H9 (cell line): ENCODE results near the gene CPXM1. TPM values are rescaled to one million over a fixed set of nuclear protein-coding genes. Genes with fewer than 3 reads are reported as not detected.

ENCODE experiments used
- DNase-seq: peaks from one replicate; pipeline ENCODE4 v3.0.0-alpha.2; 2017
- H2AFZ ChIP-seq: one replicate; pipeline ENCODE4 v1.6.1; 2013; ENCODE audit warnings: mild to moderate bottlenecking, low read length, control low read depth, moderate library complexity
- H2AK5ac ChIP-seq: 2 replicates; pipeline ENCODE4 v1.6.1; 2013; ENCODE audit warnings: low read length, control low read depth, mixed read lengths; ENCODE audit not compliant: insufficient read length
- H2BK120ac ChIP-seq: one replicate; pipeline ENCODE4 v1.6.1; 2013; ENCODE audit warnings: low read depth, mild to moderate bottlenecking, low read length, control low read depth, inconsistent platforms; ENCODE audit not compliant: poor library complexity, severe bottlenecking
- H2BK12ac ChIP-seq: 2 replicates; pipeline ENCODE4 v1.6.1; 2013; ENCODE audit warnings: low read length, control low read depth, mixed read lengths, low read depth; ENCODE audit not compliant: insufficient read length
- H2BK15ac ChIP-seq: 2 replicates; pipeline ENCODE4 v1.6.1; 2013; ENCODE audit warnings: low read depth, low read length, control low read depth
- H2BK20ac ChIP-seq: one replicate; pipeline ENCODE4 v1.6.1; 2013; ENCODE audit warnings: low read depth, mild to moderate bottlenecking, low read length, control low read depth, inconsistent platforms; ENCODE audit not compliant: poor library complexity, severe bottlenecking
- H2BK5ac ChIP-seq: 2 replicates; pipeline ENCODE4 v1.6.1; 2013; ENCODE audit warnings: low read length, control low read depth, mixed read lengths; ENCODE audit not compliant: insufficient read length
- H3K14ac ChIP-seq: 2 replicates; pipeline ENCODE4 v1.6.1; 2013; ENCODE audit warnings: low read length, control low read depth; ENCODE audit not compliant: insufficient read depth
- H3K18ac ChIP-seq: 2 replicates; pipeline ENCODE4 v1.6.1; 2013; ENCODE audit warnings: low read depth, mild to moderate bottlenecking, mixed read lengths, low read length, control low read depth; ENCODE audit not compliant: insufficient read length
- H3K23ac ChIP-seq: 2 replicates; pipeline ENCODE4 v1.6.1; 2013; ENCODE audit warnings: low read length, control low read depth, mixed read lengths, low read depth; ENCODE audit not compliant: insufficient read length
- H3K23me2 ChIP-seq: 2 replicates; pipeline ENCODE4 v1.6.1; 2013; ENCODE audit warnings: low read depth, mild to moderate bottlenecking, mixed read lengths, low read length, control low read depth; ENCODE audit not compliant: insufficient read length, poor library complexity, severe bottlenecking
- H3K27ac ChIP-seq: 2 replicates; pipeline ENCODE4 v1.5.1; 2013; ENCODE audit warnings: low read length, control low read depth, mixed read lengths, low read depth; ENCODE audit not compliant: insufficient read length
- H3K27me3 ChIP-seq: 2 replicates; pipeline ENCODE4 v1.6.1; 2013; ENCODE audit warnings: low read length, control low read depth, inconsistent platforms; ENCODE audit not compliant: insufficient read depth
- H3K4ac ChIP-seq: 2 replicates; pipeline ENCODE4 v1.6.1; 2013; ENCODE audit warnings: low read depth, mild to moderate bottlenecking, control low read depth, inconsistent platforms, low read length, moderate library complexity
- H3K4me1 ChIP-seq: 2 replicates; pipeline ENCODE4 v1.6.1; 2013; ENCODE audit warnings: low read length, control low read depth, inconsistent platforms; ENCODE audit not compliant: insufficient read depth
- H3K4me2 ChIP-seq: 2 replicates; pipeline ENCODE4 v1.6.1; 2013; ENCODE audit warnings: low read length, control low read depth, mixed read lengths; ENCODE audit not compliant: insufficient read length, insufficient read depth
- H3K56ac ChIP-seq: 2 replicates; pipeline ENCODE4 v1.6.1; 2013; ENCODE audit warnings: low read depth, mild to moderate bottlenecking, mixed read lengths, low read length, control low read depth; ENCODE audit not compliant: insufficient read length
- H3K79me1 ChIP-seq: 2 replicates; pipeline ENCODE4 v1.6.1; 2013; ENCODE audit warnings: low read depth, mild to moderate bottlenecking, moderate library complexity, low read length, control low read depth, inconsistent platforms; ENCODE audit not compliant: insufficient read depth, poor library complexity, severe bottlenecking
- H3K79me2 ChIP-seq: 2 replicates; pipeline ENCODE4 v1.6.1; 2013; ENCODE audit warnings: low read length, control low read depth, inconsistent platforms; ENCODE audit not compliant: insufficient read depth
- H3K9ac ChIP-seq: 2 replicates; pipeline ENCODE4 v1.6.1; 2013; ENCODE audit warnings: low read length, control low read depth, mixed read lengths; ENCODE audit not compliant: insufficient read length; ENCODE audit errors: extremely low read depth
- H3K9me3 ChIP-seq: one replicate; pipeline ENCODE4 v1.6.1; 2013; ENCODE audit warnings: low read depth, low read length, inconsistent platforms; ENCODE audit not compliant: control insufficient read depth
- H3T11ph ChIP-seq: one replicate; pipeline ENCODE4 v1.6.1; 2013; ENCODE audit warnings: mild to moderate bottlenecking, low read length, control low read depth, inconsistent platforms
- H4K20me1 ChIP-seq: one replicate; pipeline ENCODE4 v1.6.1; 2013; ENCODE audit not compliant: control insufficient read depth, insufficient read length, insufficient read depth
- H4K5ac ChIP-seq: 2 replicates; pipeline ENCODE4 v1.6.1; 2013; ENCODE audit warnings: low read depth, mild to moderate bottlenecking, mixed read lengths, low read length, control low read depth; ENCODE audit not compliant: insufficient read length
- H4K8ac ChIP-seq: replicated peaks from 2 replicates; pipeline ENCODE4 v1.6.1; 2013; ENCODE audit warnings: low read length, control low read depth, mixed read lengths, low read depth; ENCODE audit not compliant: insufficient read length
- H4K91ac ChIP-seq: 2 replicates; pipeline ENCODE4 v1.6.1; 2013; ENCODE audit warnings: low read depth, mild to moderate bottlenecking, moderate library complexity, mixed read lengths, low read length, control low read depth; ENCODE audit not compliant: insufficient read length
- H3K27ac Mint-ChIP-seq, 3 experiments: 2 replicates in 2 of 3; 3 replicates in 1 of 3; pipeline ENCODE4 v1.8.0; 2020 to 2021; ENCODE audit warnings: mixed read lengths in 3 of 3, mild to moderate bottlenecking in 1 of 3, moderate library complexity in 1 of 3
- H3K27me3 Mint-ChIP-seq: 2 replicates; pipeline ENCODE4 v1.8.0; 2021; ENCODE audit warnings: low read depth, mild to moderate bottlenecking, moderate library complexity, mixed read lengths
- H3K36me3 Mint-ChIP-seq, 3 experiments: 2 replicates in 2 of 3; 3 replicates in 1 of 3; pipeline ENCODE4 v1.8.0; 2020 to 2021; ENCODE audit warnings: low read depth in 3 of 3, mixed read lengths in 3 of 3; ENCODE audit not compliant: insufficient read depth in 1 of 3
- H3K4me1 Mint-ChIP-seq, 2 experiments: 2 replicates each; pipeline ENCODE4 v1.8.0; 2020; ENCODE audit warnings: mixed read lengths in 2 of 2
- H3K4me3 Mint-ChIP-seq, 2 experiments: 2 replicates in 1 of 2; 3 replicates in 1 of 2; pipeline ENCODE4 v1.8.0; 2020 to 2021; ENCODE audit warnings: mild to moderate bottlenecking in 2 of 2, mixed read lengths in 2 of 2, moderate library complexity in 1 of 2
- H3K9me3 Mint-ChIP-seq, 2 experiments: 2 replicates in 1 of 2; 3 replicates in 1 of 2; pipeline ENCODE4 v1.8.0; 2020; ENCODE audit warnings: mild to moderate bottlenecking in 2 of 2, mixed read lengths in 2 of 2, moderate library complexity in 1 of 2
- WGBS: extraction: QIAGEN DNeasy Blood & Tissue Kit; methylation state at CpG from one replicate; pipeline ENCODE4 v1.1.7; 2013; ENCODE audit warnings: missing lambda C conversion rate, low lambda C conversion rate, mixed read lengths; ENCODE audit not compliant: insufficient read length; ENCODE audit errors: extremely low coverage; 5-methylcytosine and 5-hydroxymethylcytosine counted together
- total RNA-seq: library from RNA; stranded (reverse); gene quantifications from 2 replicates; pipeline ENCODE4 v1.2.1, GENCODE V29; 2021
- TF ChIP-seq, protein P1 (sequence below): fragments of 200-600 bp; sonication (generic); conservative IDR thresholded peaks from 3 replicates; pipeline ENCODE4 v1.8.0; 2021; ENCODE audit warnings: antibody characterized with exemption, mild to moderate bottlenecking

The CPXM1 gene
- total RNA-seq, 1 experiment from 2014 or later = 69.0 TPM

DNA sequence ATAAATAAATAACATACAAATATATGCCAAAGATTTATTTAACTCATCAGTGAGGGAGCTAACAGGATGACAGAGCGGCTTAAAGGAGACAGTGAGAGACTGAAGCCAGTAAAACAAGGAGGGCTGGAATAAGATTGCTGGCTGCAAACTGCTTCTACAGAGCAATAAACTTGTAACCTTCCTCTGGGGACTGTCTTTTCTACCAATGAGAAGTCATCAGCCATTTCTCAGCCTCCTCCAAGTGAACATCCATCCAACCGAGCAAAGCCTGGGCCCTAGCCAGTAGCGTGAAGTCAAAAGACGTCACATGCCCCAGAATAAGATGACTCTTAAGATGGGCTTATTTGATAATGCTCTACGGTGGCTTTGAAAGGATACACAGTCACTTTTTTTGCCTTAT is 42.5 kb downstream of the CPXM1 start:
- no peak overlapping the region for H3K4ac ChIP-seq
- no peak overlapping the region for H2BK5ac ChIP-seq
- no peaks in the 10 kb centered on the region for H3K36me3 Mint-ChIP-seq
- H4K8ac ChIP-seq = no peak overlapping the region
- H3K4me2 ChIP-seq = no peak overlapping the region
- H3K79me2 ChIP-seq = no peaks in the 10 kb centered on the region
- H4K5ac ChIP-seq = no peak overlapping the region
- no peak overlapping the region for H2AK5ac ChIP-seq
- H3K27ac Mint-ChIP-seq = no peak overlapping the region
- peaks cover 25 to 50% of the 10 kb centered on the region in 2 experiments for H3K4me1 Mint-ChIP-seq
- no peak overlapping the region for H3K56ac ChIP-seq
- TF ChIP-seq, protein P1, sequence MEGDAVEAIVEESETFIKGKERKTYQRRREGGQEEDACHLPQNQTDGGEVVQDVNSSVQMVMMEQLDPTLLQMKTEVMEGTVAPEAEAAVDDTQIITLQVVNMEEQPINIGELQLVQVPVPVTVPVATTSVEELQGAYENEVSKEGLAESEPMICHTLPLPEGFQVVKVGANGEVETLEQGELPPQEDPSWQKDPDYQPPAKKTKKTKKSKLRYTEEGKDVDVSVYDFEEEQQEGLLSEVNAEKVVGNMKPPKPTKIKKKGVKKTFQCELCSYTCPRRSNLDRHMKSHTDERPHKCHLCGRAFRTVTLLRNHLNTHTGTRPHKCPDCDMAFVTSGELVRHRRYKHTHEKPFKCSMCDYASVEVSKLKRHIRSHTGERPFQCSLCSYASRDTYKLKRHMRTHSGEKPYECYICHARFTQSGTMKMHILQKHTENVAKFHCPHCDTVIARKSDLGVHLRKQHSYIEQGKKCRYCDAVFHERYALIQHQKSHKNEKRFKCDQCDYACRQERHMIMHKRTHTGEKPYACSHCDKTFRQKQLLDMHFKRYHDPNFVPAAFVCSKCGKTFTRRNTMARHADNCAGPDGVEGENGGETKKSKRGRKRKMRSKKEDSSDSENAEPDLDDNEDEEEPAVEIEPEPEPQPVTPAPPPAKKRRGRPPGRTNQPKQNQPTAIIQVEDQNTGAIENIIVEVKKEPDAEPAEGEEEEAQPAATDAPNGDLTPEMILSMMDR = no peak
- no peak overlapping the region for H2BK120ac ChIP-seq
- H3K27ac ChIP-seq = no peak overlapping the region
- H2BK20ac ChIP-seq = no peak overlapping the region
- H3K23me2 ChIP-seq = peaks cover 3% of the 10 kb centered on the region
- H4K20me1 ChIP-seq = no peaks in the 10 kb centered on the region
- H3K9ac ChIP-seq = no peak overlapping the region
- H2BK15ac ChIP-seq = no peak overlapping the region
- no peak overlapping the region for H3T11ph ChIP-seq
- H3K23ac ChIP-seq = no peak overlapping the region
- H3K4me3 Mint-ChIP-seq = no peak overlapping the region
- no peak overlapping the region for H4K91ac ChIP-seq
- peaks cover 43% of the 10 kb centered on the region for H3K27me3 Mint-ChIP-seq
- no peak for DNase-seq
- H2AFZ ChIP-seq = no peak overlapping the region
- no peaks in the 10 kb centered on the region for H3K4me1 ChIP-seq
- H3K18ac ChIP-seq = no peak overlapping the region
- no peak overlapping the region for H2BK12ac ChIP-seq
- H3K9me3 ChIP-seq = no peaks in the 10 kb centered on the region
- H3K27me3 ChIP-seq = peaks cover 9% of the 10 kb centered on the region; the same call in 1 of the 2 replicates
- WGBS = no CpG with 5 or more reads among the region's 5 CpGs
- no peaks in the 10 kb centered on the region for H3K9me3 Mint-ChIP-seq
- no peak overlapping the region for H3K14ac ChIP-seq
- no peaks in the 10 kb centered on the region for H3K79me1 ChIP-seq
